ENCODE measurements around the gene KIT. TPM values are rescaled to one million over a fixed set of nuclear protein-coding genes. Genes with fewer than 3 reads are reported as not detected.

Gene KIT
- total RNA-seq, 2 experiments from 2014 or later: 0.05 to 0.36 TPM

DNA sequence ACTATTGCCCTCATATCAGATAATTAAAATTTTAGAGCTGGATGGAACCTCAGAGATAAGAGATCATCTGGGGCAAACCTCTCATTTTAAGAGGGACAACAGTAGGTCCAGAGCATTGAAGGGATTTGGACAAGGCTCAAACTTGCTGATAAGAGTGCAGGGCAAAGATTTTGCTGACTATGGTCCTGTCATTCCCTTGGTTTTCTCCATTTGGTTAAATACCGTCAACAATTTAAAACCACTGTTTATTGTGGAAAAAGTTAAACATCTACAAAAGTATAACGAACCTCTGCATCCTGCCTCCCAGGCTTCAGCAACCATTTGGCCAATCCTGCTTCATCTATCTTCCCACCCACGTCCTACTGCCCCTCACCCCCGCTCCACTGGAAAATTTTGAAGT is 10.7 kb upstream of the KIT start:
- H3K4me1 ChIP-seq (ENCODE audit: insufficient read depth, low read length): no peaks in the 10 kb centered on the region
- no peaks in the 10 kb centered on the region for H3K36me3 ChIP-seq (ENCODE audit: insufficient read depth, low read length)
- no peak overlapping the region for H3K27ac ChIP-seq (ENCODE audit: low read depth in 1 of 2, low read length in 2 of 2)
- no peaks in the 10 kb centered on the region for H3K36me3 Mint-ChIP-seq (ENCODE audit: low read depth)
- H3K4me1 Mint-ChIP-seq (ENCODE audit: low read depth): no peaks in the 10 kb centered on the region
- H3K27ac Mint-ChIP-seq: no peak overlapping the region
- DNase-seq: no peak
- intact Hi-C loops (cut with DNase I, micrococcal nuclease): no loop called here
- CTCF ChIA-PET: no interaction called here
- no peak overlapping the region for H3K4me3 Mint-ChIP-seq
- H3K4me3 ChIP-seq (ENCODE audit: low read length): no peak overlapping the region
- POLR2A ChIA-PET: no interaction called here
- TF ChIP-seq, protein P1, sequence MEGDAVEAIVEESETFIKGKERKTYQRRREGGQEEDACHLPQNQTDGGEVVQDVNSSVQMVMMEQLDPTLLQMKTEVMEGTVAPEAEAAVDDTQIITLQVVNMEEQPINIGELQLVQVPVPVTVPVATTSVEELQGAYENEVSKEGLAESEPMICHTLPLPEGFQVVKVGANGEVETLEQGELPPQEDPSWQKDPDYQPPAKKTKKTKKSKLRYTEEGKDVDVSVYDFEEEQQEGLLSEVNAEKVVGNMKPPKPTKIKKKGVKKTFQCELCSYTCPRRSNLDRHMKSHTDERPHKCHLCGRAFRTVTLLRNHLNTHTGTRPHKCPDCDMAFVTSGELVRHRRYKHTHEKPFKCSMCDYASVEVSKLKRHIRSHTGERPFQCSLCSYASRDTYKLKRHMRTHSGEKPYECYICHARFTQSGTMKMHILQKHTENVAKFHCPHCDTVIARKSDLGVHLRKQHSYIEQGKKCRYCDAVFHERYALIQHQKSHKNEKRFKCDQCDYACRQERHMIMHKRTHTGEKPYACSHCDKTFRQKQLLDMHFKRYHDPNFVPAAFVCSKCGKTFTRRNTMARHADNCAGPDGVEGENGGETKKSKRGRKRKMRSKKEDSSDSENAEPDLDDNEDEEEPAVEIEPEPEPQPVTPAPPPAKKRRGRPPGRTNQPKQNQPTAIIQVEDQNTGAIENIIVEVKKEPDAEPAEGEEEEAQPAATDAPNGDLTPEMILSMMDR (IDR thresholded peaks at IDR 0.05): no peak
- no peaks in the 10 kb centered on the region for H3K27me3 ChIP-seq (ENCODE audit: control insufficient read depth in 1 of 2, insufficient read depth in 2 of 2, low read length in 2 of 2)
- no peak for ATAC-seq (ENCODE audit: poor library complexity)
- H3K27me3 Mint-ChIP-seq: no peaks in the 10 kb centered on the region
- no peaks in the 10 kb centered on the region for H3K9me3 Mint-ChIP-seq
- no peaks in the 10 kb centered on the region for H3K9me3 ChIP-seq (ENCODE audit: control insufficient read depth in 1 of 2, insufficient read depth in 1 of 2, low read length in 2 of 2)

GRCh38 chr4:54651050-54651449 is 6.7 kb upstream of the KIT start:
- Mint-ChIP-seq H3K27me3 (peaks cover 21% of the 10 kb centered on the region), H3K4me1 (ENCODE audit: low read depth) (no peaks in the 10 kb centered on the region), H3K9me3 (no peaks in the 10 kb centered on the region), H3K36me3 (ENCODE audit: low read depth) (no peaks in the 10 kb centered on the region), H3K27ac (no peak overlapping the region), H3K4me3 (no peak overlapping the region)
- H3K9me3 ChIP-seq (ENCODE audit: control insufficient read depth in 1 of 2, insufficient read depth in 1 of 2, low read length in 2 of 2): no peaks in the 10 kb centered on the region
- CTCF ChIA-PET: no interaction called here
- intact Hi-C loops (cut with DNase I, micrococcal nuclease): no loop called here
- no peak overlapping the region for H3K4me3 ChIP-seq (ENCODE audit: low read length)
- no peak for DNase-seq
- POLR2A ChIA-PET: no interaction called here
- H3K27ac ChIP-seq (ENCODE audit: low read depth in 1 of 2, low read length in 2 of 2): no peak overlapping the region
- H3K4me1 ChIP-seq (ENCODE audit: insufficient read depth, low read length): no peaks in the 10 kb centered on the region
- H3K36me3 ChIP-seq (ENCODE audit: insufficient read depth, low read length): no peaks in the 10 kb centered on the region
- no peak for ATAC-seq (ENCODE audit: poor library complexity)
- H3K27me3 ChIP-seq (ENCODE audit: control insufficient read depth in 1 of 2, insufficient read depth in 2 of 2, low read length in 2 of 2): peaks cover 0 to 6% of the 10 kb centered on the region in 2 experiments
- TF ChIP-seq, protein P1 (IDR thresholded peaks at IDR 0.05): no peak

GRCh38 chr4:54654753-54655152 is 3.0 kb upstream of the KIT start:
- Mint-ChIP-seq H3K27me3 (peaks cover 42% of the 10 kb centered on the region), H3K9me3 (no peaks in the 10 kb centered on the region), H3K4me1 (ENCODE audit: low read depth) (peaks cover 17% of the 10 kb centered on the region), H3K36me3 (ENCODE audit: low read depth) (no peaks in the 10 kb centered on the region), H3K4me3 (no peak overlapping the region), H3K27ac (no peak overlapping the region)
- DNase-seq: no peak
- CTCF ChIA-PET: no interaction called here
- TF ChIP-seq, protein P1 (IDR thresholded peaks at IDR 0.05): no peak
- no peak for ATAC-seq (ENCODE audit: poor library complexity)
- POLR2A ChIA-PET: no interaction called here
- H3K4me3 ChIP-seq (ENCODE audit: low read length): no peak overlapping the region
- H3K27ac ChIP-seq (ENCODE audit: low read depth in 1 of 2, low read length in 2 of 2): no peak overlapping the region
- no peaks in the 10 kb centered on the region for H3K36me3 ChIP-seq (ENCODE audit: insufficient read depth, low read length)
- intact Hi-C loops (cut with DNase I, micrococcal nuclease): no loop called here
- peaks cover 21 to 28% of the 10 kb centered on the region in 2 experiments for H3K27me3 ChIP-seq (ENCODE audit: control insufficient read depth in 1 of 2, insufficient read depth in 2 of 2, low read length in 2 of 2)
- H3K4me1 ChIP-seq (ENCODE audit: insufficient read depth, low read length): peaks cover 24% of the 10 kb centered on the region
- H3K9me3 ChIP-seq (ENCODE audit: control insufficient read depth in 1 of 2, insufficient read depth in 1 of 2, low read length in 2 of 2): peaks cover 0 to 6% of the 10 kb centered on the region in 2 experiments
